GM12878 (cell line): Measurements from ENCODE around the gene KISS1R. TPM values are rescaled to one million over a fixed set of nuclear protein-coding genes. Genes with fewer than 3 reads are reported as not detected.

Experiments
- ATAC-seq: fragments of 200-7000 bp; cut with Tn5 transposase; 3 replicates; pipeline ENCODE4 v1.9.1; 2020; ENCODE audit warnings: mild to moderate bottlenecking, moderate library complexity
- BruUV-seq: library from RNA; stranded (reverse); fragments of 400-500 nt; replicated peaks from 2 replicates; lab custom pipeline; 2021; lab: Mats Ljungman, UMichigan
- CTCF ChIA-PET: fragments of 300-600 bp; sonication (Branson Sonifier 250); formaldehyde crosslinking; extraction: SDS; loops from one replicate; lab custom pipeline; 2021; ENCODE audit warnings: inconsistent platforms; lab: Yijun Ruan, JAX
- POLR2A ChIA-PET: fragments of 350-600 bp; formaldehyde crosslinking; extraction: SDS; loops from one replicate; lab custom pipeline; 2021; ENCODE audit warnings: inconsistent platforms; lab: Charles Lee
- RAD21 ChIA-PET: fragments of 300-600 bp; sonication (Branson Sonifier 250); formaldehyde crosslinking; loops from one replicate; lab custom pipeline; 2023; ENCODE audit warnings: antibody characterized with exemption; ENCODE audit not compliant: unreplicated experiment; lab: Charles Lee
- SMC1A ChIA-PET: fragments of 300-600 bp; sonication (Branson Sonifier 250); formaldehyde crosslinking; loops from one replicate; lab custom pipeline; 2023; ENCODE audit not compliant: unreplicated experiment, uncharacterized antibody; lab: Charles Lee
- DNase-seq: peaks from one replicate; pipeline ENCODE4 v3.0.0-alpha.2; 2011; ENCODE audit warnings: low read depth, low spot score
- FAIRE-seq: peaks from 3 replicates; lab custom pipeline; 2011; peaks lifted over from hg19 to GRCh38; lab: Jason Lieb, UNC
- H2AFZ ChIP-seq: 2 replicates; pipeline ENCODE4 v1.6.0; 2011; ENCODE audit warnings: low read depth, low read length, control low read depth; ENCODE audit not compliant: control insufficient read depth
- H3K27ac ChIP-seq: 2 replicates; pipeline ENCODE4 v1.5.1; 2011; ENCODE audit warnings: control low read depth; ENCODE audit not compliant: control insufficient read depth, insufficient read depth
- H3K27me3 ChIP-seq, 2 experiments: replicated peaks in 1 of 2; 2 replicates each; pipeline versions ENCODE4 v1.6.0 to v1.6.1; 2011; ENCODE audit warnings: low read length in 1 of 2; ENCODE audit not compliant: control insufficient read depth in 2 of 2, insufficient read depth in 2 of 2
- H3K36me3 ChIP-seq, 2 experiments: 2 replicates each; pipeline ENCODE4 v1.5.1; 2011; ENCODE audit warnings: low read length in 1 of 2; ENCODE audit not compliant: control insufficient read depth in 2 of 2, insufficient read depth in 2 of 2
- H3K4me1 ChIP-seq: 2 replicates; pipeline ENCODE4 v1.6.1; 2011; ENCODE audit warnings: mild to moderate bottlenecking, low read length, moderate library complexity, mixed read lengths; ENCODE audit not compliant: control insufficient read depth, insufficient read depth
- H3K4me2 ChIP-seq: 2 replicates; pipeline ENCODE4 v1.6.0; 2011; ENCODE audit warnings: control low read depth; ENCODE audit not compliant: control insufficient read depth, insufficient read depth
- H3K4me3 ChIP-seq: fragments of 200-600 bp; sonication (generic); 2 replicates; pipeline ENCODE4 v1.5.1; 2016
- H3K79me2 ChIP-seq: 2 replicates; pipeline ENCODE4 v1.6.0; 2011; ENCODE audit warnings: low read length; ENCODE audit not compliant: control insufficient read depth, insufficient read depth
- H3K9ac ChIP-seq: 2 replicates; pipeline ENCODE4 v1.8.0; 2011; ENCODE audit warnings: low read length, control low read depth, mixed read lengths; ENCODE audit not compliant: control insufficient read depth, insufficient read depth
- H3K9me3 ChIP-seq: replicated peaks from 3 replicates; pipeline ENCODE4 v1.5.1; 2011; ENCODE audit warnings: mild to moderate bottlenecking, low read length; ENCODE audit not compliant: control insufficient read depth, insufficient read depth
- H4K20me1 ChIP-seq: 2 replicates; pipeline ENCODE4 v1.6.0; 2011; ENCODE audit not compliant: control insufficient read depth, insufficient read depth
- EGR1 ChIP-seq, 2 experiments: IDR thresholded peaks; 1 replicate in 1 of 2; 2 replicates in 1 of 2; pipeline ENCODE4 v1.6.1; 2011 to 2012; ENCODE audit warnings: low read depth in 2 of 2, low read length in 2 of 2, borderline replicate concordance in 1 of 2, mild to moderate bottlenecking in 1 of 2, moderate library complexity in 1 of 2
- PBX3 ChIP-seq: IDR thresholded peaks from 2 replicates; pipeline ENCODE4 v1.6.1; 2011; ENCODE audit warnings: mild to moderate bottlenecking, low read depth, low read length, moderate library complexity; ENCODE audit not compliant: insufficient replicate concordance
- PKNOX1 ChIP-seq: fragments of 450-650 bp; IDR thresholded peaks from 2 replicates; pipeline ENCODE4 v1.6.1; 2016; ENCODE audit warnings: mild to moderate bottlenecking
- RAD21 ChIP-seq: IDR thresholded peaks from 2 replicates; pipeline ENCODE4 v1.6.1; 2011; ENCODE audit warnings: mild to moderate bottlenecking, low read depth, low read length, moderate library complexity; ENCODE audit not compliant: insufficient read depth
- RCOR1 ChIP-seq: conservative IDR thresholded peaks from 2 replicates; pipeline ENCODE4 v1.6.1; 2012; ENCODE audit warnings: low read depth, low read length, improper control_type of control experiment
- WGBS: methylation state at CpG from one replicate; pipeline ENCODE4 v1.1.6; 2016; ENCODE audit warnings: low lambda C conversion rate; ENCODE audit not compliant: insufficient replicate concordance, insufficient coverage; ENCODE audit errors: missing lambda C conversion rate; 5-methylcytosine and 5-hydroxymethylcytosine counted together
- in situ Hi-C: fragments of 300-500 bp; cut with MboI; formaldehyde crosslinking; loops from 9 replicates; pipeline ENCODE4 v1.14.3; 2018; ENCODE audit warnings: mixed read lengths
- intact Hi-C: fragments of 100-400 bp; cut with micrococcal nuclease; formaldehyde crosslinking; loops from one replicate; pipeline ENCODE4 v1.14.2; 2022; ENCODE audit not compliant: unreplicated experiment
- polyA plus RNA-seq, 11 experiments: library from polyadenylated mRNA; depleted of rRNA in 4 of 11; unstranded in 6 of 11; stranded (reverse) in 5 of 11; fragments of >200 nt; fragmentation: Nextera tagmentation in 4 of 11; fragmentation: Illumina TruSeq in 1 of 11; extraction: Ambion mirVana in 4 of 11; extraction: Trizol in 1 of 11; gene quantifications; 1 replicate in 1 of 11; 2 replicates in 10 of 11; pipeline versions ENCODE4 v1.2.1 to v1.2.3, GENCODE V29; 2011 to 2016; ENCODE audit warnings: inconsistent platforms in 2 of 11, missing spikeins in 2 of 11, low read depth in 1 of 11
- total RNA-seq, 4 experiments: library from RNA; depleted of rRNA in 3 of 4; stranded (reverse); fragments of >200 nt in 3 of 4; fragmentation: Illumina TruSeq in 1 of 4; extraction: Trizol in 1 of 4; gene quantifications; 2 replicates each; pipeline versions ENCODE4 v1.2.1 to v1.2.3, GENCODE V29; 2013 to 2021

KISS1R gene
- total and polyA plus RNA-seq, 10 of the 15 experiments (the other 5 are each of a cell fraction or from before 2014, with no cell fraction given): 0.13 to 2.7 (median 1.4) TPM; not detected in 3

- peaks cover 8% of the 10 kb centered on the region for H3K79me2 ChIP-seq
- ChIA-PET RAD21 (interaction anchor here (1.6 kb wide), 1 partner anchor 53 kb away, joined by 7 read pairs; no protein-coding TSS in a partner anchor), POLR2A (interaction anchor here (1.3 kb wide), 1 partner anchor 23 kb away, joined by 4 read pairs; the partner anchor contains the start of genes MED16 and RNU6-9), SMC1A (interaction anchor here (1.4 to 3.3 kb wide), 2 partner anchors 10 to 53 kb away, joined by 4 to 18 read pairs; no protein-coding TSS in a partner anchor), CTCF (interaction anchor here (1.2 to 2.9 kb wide), 3 partner anchors 10 to 60 kb away, joined by 3 to 24 read pairs (median 5); no protein-coding TSS in a partner anchor)
- H3K9me3 ChIP-seq: no peaks in the 10 kb centered on the region
- DNase-seq (no peak), ATAC-seq (no peak), FAIRE-seq (no peak)
- no TSS peak for BruUV-seq
- H3K27ac ChIP-seq: no peak overlapping the region
- no peak overlapping the region for H2AFZ ChIP-seq
- H4K20me1 ChIP-seq: no peaks in the 10 kb centered on the region
- peak overlapping the region; percentile 77 for H3K4me2 ChIP-seq
- 9% methylated on average over 23 of the region's 35 CpGs for WGBS
- in situ Hi-C loops (no loop called here), intact Hi-C loops (no loop called here)
- H3K9ac ChIP-seq: no peak overlapping the region
- H3K27me3 ChIP-seq: peaks cover 0 to 2% of the 10 kb centered on the region in 2 experiments; a peak in 1 of 4 replicates
- no peaks in the 10 kb centered on the region for H3K36me3 ChIP-seq
- H3K4me1 ChIP-seq: peaks cover 25% of the 10 kb centered on the region
- TF ChIP-seq EGR1 (IDR thresholded peaks at IDR 0.05; ENCODE audit: borderline replicate concordance in 1 of 2, low read depth in 2 of 2, low read length in 2 of 2): peak in 1 of 2 experiments; percentile 58; a peak in 1 of 3 replicates
- peak; percentile 9 for TF ChIP-seq PBX3
- TF ChIP-seq PKNOX1: peak; percentile 36; the same call in 1 of the 2 replicates
- TF ChIP-seq RCOR1: no peak
- TF ChIP-seq RAD21: no peak
- no peak overlapping the region for H3K4me3 ChIP-seq
Measured at GRCh38 chr19:916645-917322, 349 bp upstream of the KISS1R start.
